HepG2 (cell line): ENCODE results near the gene ESRRB. TPM values are rescaled to one million over a fixed set of nuclear protein-coding genes. Genes with fewer than 3 reads are reported as not detected.
A peak's percentile ranks its signal among the peaks of the same experiment; 100 is the strongest.

Experiments
- ATAC-seq: fragments of 200-7000 bp; cut with Tn5 transposase; 3 replicates; pipeline ENCODE4 v1.9.1; 2020; ENCODE audit warnings: mild to moderate bottlenecking, moderate library complexity
- BruUV-seq: library from RNA; stranded (reverse); fragments of 400-500 nt; replicated peaks from 2 replicates; lab custom pipeline; 2021; lab: Mats Ljungman, UMichigan
- CTCF ChIA-PET: fragments of 300-600 bp; formaldehyde crosslinking; extraction: SDS; loops from one replicate; lab custom pipeline; 2021; ENCODE audit warnings: low total read pairs, inconsistent platforms, low intra/inter-chr PET ratio; lab: Yijun Ruan, JAX
- POLR2A ChIA-PET: fragments of 350-600 bp; sonication (Branson Sonifier 250); formaldehyde crosslinking; loops from one replicate; lab custom pipeline; 2020; ENCODE audit warnings: antibody characterized with exemption, inconsistent platforms; lab: Yijun Ruan, JAX
- DNase-seq: peaks from one replicate; pipeline ENCODE4 v3.0.0-alpha.2; 2015; ENCODE audit warnings: low spot score
- FAIRE-seq: peaks from 3 replicates; lab custom pipeline; 2011; peaks lifted over from hg19 to GRCh38; lab: Jason Lieb, UNC
- H2AFZ ChIP-seq: one replicate; pipeline ENCODE4 v1.6.1; 2011; ENCODE audit warnings: low read length, inconsistent platforms
- H3K27ac ChIP-seq: fragments of 300-600 bp; 3 replicates; pipeline ENCODE4 v1.8.0; 2011; ENCODE audit warnings: mixed run types, mild to moderate bottlenecking, mixed read lengths, low read length, inconsistent platforms; ENCODE audit not compliant: insufficient read depth; ENCODE audit errors: extremely low read length
- H3K27me3 ChIP-seq, 2 experiments: fragments of 200-600 bp in 1 of 2; 2 replicates in 1 of 2; 3 replicates in 1 of 2; pipeline versions ENCODE4 v1.6.0 to v1.8.0; 2011; ENCODE audit warnings: low read length in 2 of 2, mild to moderate bottlenecking in 2 of 2, moderate library complexity in 2 of 2, inconsistent platforms in 1 of 2; ENCODE audit not compliant: insufficient read depth in 2 of 2, control insufficient read depth in 1 of 2
- H3K36me3 ChIP-seq, 2 experiments: fragments of 200-600 bp in 1 of 2; replicated peaks in 1 of 2; 2 replicates in 1 of 2; 3 replicates in 1 of 2; pipeline versions ENCODE4 v1.5.1 to v1.8.0; 2011; ENCODE audit warnings: low read length in 2 of 2, inconsistent platforms in 1 of 2; ENCODE audit not compliant: insufficient read depth in 2 of 2, control insufficient read depth in 1 of 2
- H3K4me1 ChIP-seq: 2 replicates; pipeline ENCODE4 v1.5.1; 2012; ENCODE audit warnings: low read length, inconsistent platforms; ENCODE audit not compliant: insufficient read depth
- H3K4me2 ChIP-seq: 2 replicates; pipeline ENCODE4 v1.6.0; 2011; ENCODE audit warnings: low read depth, low read length, inconsistent platforms
- H3K4me3 ChIP-seq, 3 experiments: fragments of 200-600 bp in 1 of 3; sonication (generic), shearing (Covaris generic) in 1 of 3; replicated peaks in 1 of 3; 2 replicates each; pipeline ENCODE4 v1.5.1; 2011 to 2016; ENCODE audit warnings: low read length in 3 of 3, inconsistent platforms in 2 of 3, low read depth in 2 of 3, mild to moderate bottlenecking in 2 of 3, control low read depth in 1 of 3, mixed read lengths in 1 of 3; ENCODE audit not compliant: insufficient read depth in 1 of 3
- H3K79me2 ChIP-seq: one replicate; pipeline ENCODE4 v1.6.1; 2011; ENCODE audit warnings: low read length, inconsistent platforms; ENCODE audit not compliant: insufficient read depth
- H3K9ac ChIP-seq: 2 replicates; pipeline ENCODE4 v1.6.0; 2011; ENCODE audit warnings: mild to moderate bottlenecking, low read depth, low read length, inconsistent platforms; ENCODE audit not compliant: insufficient read depth
- H3K9me3 ChIP-seq: 2 replicates; pipeline ENCODE4 v1.5.1; 2012; ENCODE audit warnings: mild to moderate bottlenecking, low read length
- H4K20me1 ChIP-seq: 2 replicates; pipeline ENCODE4 v1.6.0; 2011; ENCODE audit warnings: inconsistent platforms, mild to moderate bottlenecking, low read length, moderate library complexity; ENCODE audit not compliant: insufficient read depth
- ATF7 ChIP-seq, 2 experiments: fragments of 450-650 bp in 1 of 2; sonication (generic) in 1 of 2; formaldehyde crosslinking in 1 of 2; IDR thresholded peaks; 2 replicates each; pipeline versions ENCODE4 v1.4.0 to v1.6.1; 2016 to 2020; ENCODE audit warnings: antibody characterized with exemption in 1 of 2, mild to moderate bottlenecking in 1 of 2, missing genetic modification reagents in 1 of 2
- CEBPB ChIP-seq: IDR thresholded peaks from 2 replicates; pipeline ENCODE4 v1.6.1; 2011; ENCODE audit warnings: low read depth, low read length, improper control_type of control experiment, borderline replicate concordance
- CEBPG ChIP-seq: IDR thresholded peaks from 2 replicates; pipeline ENCODE4 v1.6.1; 2016
- GTF2F1 ChIP-seq: fragments of 150-350 bp; IDR thresholded peaks from 2 replicates; pipeline ENCODE4 v1.6.1; 2014; ENCODE audit warnings: low read length
- HNF4A ChIP-seq: sonication (generic); formaldehyde crosslinking; IDR thresholded peaks from 2 replicates; pipeline ENCODE4 v1.4.0; 2020; ENCODE audit warnings: missing genetic modification reagents
- NCOR1 ChIP-seq: fragments of 200-600 bp; sonication (generic); IDR thresholded peaks from 2 replicates; pipeline ENCODE4 v1.7.0; 2017; ENCODE audit warnings: antibody characterized with exemption, low read length, borderline replicate concordance
- NFIC ChIP-seq: IDR thresholded peaks from 2 replicates; pipeline ENCODE4 v1.6.1; 2012; ENCODE audit warnings: mild to moderate bottlenecking, low read length, inconsistent platforms
- NFKB2 ChIP-seq: sonication (generic); formaldehyde crosslinking; IDR thresholded peaks from 2 replicates; pipeline ENCODE4 v1.4.0; 2020; ENCODE audit warnings: missing genetic modification reagents, borderline replicate concordance
- NFYB ChIP-seq: sonication (generic); formaldehyde crosslinking; IDR thresholded peaks from 2 replicates; pipeline ENCODE4 v1.4.0; 2020; ENCODE audit warnings: missing genetic modification reagents
- POLR2AphosphoS2 ChIP-seq: IDR thresholded peaks from 2 replicates; pipeline ENCODE4 v1.6.1; 2011; ENCODE audit warnings: low read depth, low read length, improper control_type of control experiment
- RBAK ChIP-seq: sonication (generic); formaldehyde crosslinking; IDR thresholded peaks from 2 replicates; pipeline ENCODE4 v1.5.1; 2020; ENCODE audit warnings: mild to moderate bottlenecking, missing genetic modification reagents
- SMARCC2 ChIP-seq: fragments of 450-650 bp; IDR thresholded peaks from 2 replicates; pipeline ENCODE4 v1.6.1; 2017; ENCODE audit warnings: antibody characterized with exemption, mild to moderate bottlenecking
- TBX2 ChIP-seq: sonication (generic); formaldehyde crosslinking; IDR thresholded peaks from 2 replicates; pipeline ENCODE4 v1.5.0; 2020; ENCODE audit warnings: missing genetic modification reagents, mild to moderate bottlenecking, borderline replicate concordance
- ZMYM3 ChIP-seq: sonication (generic); formaldehyde crosslinking; IDR thresholded peaks from 2 replicates; pipeline ENCODE4 v1.5.1; 2020; ENCODE audit warnings: mild to moderate bottlenecking, missing genetic modification reagents
- ZNF225 ChIP-seq: sonication (generic); formaldehyde crosslinking; IDR thresholded peaks from 2 replicates; pipeline ENCODE4 v1.4.0; 2020; ENCODE audit warnings: mild to moderate bottlenecking, missing genetic modification reagents
- ZNF598 ChIP-seq: sonication (generic); formaldehyde crosslinking; IDR thresholded peaks from 2 replicates; pipeline ENCODE4 v1.5.1; 2020; ENCODE audit warnings: mild to moderate bottlenecking, missing genetic modification reagents, borderline replicate concordance
- ZNF709 ChIP-seq: sonication (generic); formaldehyde crosslinking; IDR thresholded peaks from 2 replicates; pipeline ENCODE4 v1.5.0; 2020; ENCODE audit warnings: mild to moderate bottlenecking, missing genetic modification reagents
- WGBS: methylation state at CpG from one replicate; pipeline ENCODE4 v1.1.6; 2017; ENCODE audit warnings: low lambda C conversion rate; 5-methylcytosine and 5-hydroxymethylcytosine counted together
- in situ Hi-C: cut with HindIII; loops from 2 replicates; pipeline ENCODE4 v1.10.0; 2017; ENCODE audit warnings: low pct_unique_long_range_greater_than_20kb; ENCODE audit not compliant: extremely low pct_ligation_motif_present
- intact Hi-C: fragments of 100-400 bp; cut with micrococcal nuclease; formaldehyde crosslinking; loops from one replicate; pipeline ENCODE4 v1.10.0; 2022; ENCODE audit not compliant: unreplicated experiment
- polyA plus RNA-seq, 8 experiments: library from polyadenylated mRNA; depleted of rRNA in 3 of 8; stranded (reverse) in 7 of 8; unstranded in 1 of 8; fragments of >200 nt; fragmentation: Illumina TruSeq in 4 of 8; extraction: Trizol in 4 of 8; gene quantifications; 2 replicates each; pipeline versions ENCODE4 v1.2.1 to v1.2.3, GENCODE V29; 2011 to 2016; ENCODE audit warnings: low read depth in 4 of 8, missing spikeins in 1 of 8, mixed read lengths in 1 of 8; ENCODE audit not compliant: insufficient read depth in 1 of 8
- total RNA-seq, 5 experiments: library from RNA; depleted of rRNA; stranded (reverse); fragments of >200 nt; fragmentation: Illumina TruSeq; extraction: Trizol; gene quantifications; 2 replicates each; pipeline ENCODE4 v1.2.3, GENCODE V29; 2016; ENCODE audit warnings: low read depth in 1 of 5
- TF ChIP-seq, protein P1 (sequence below): sonication (generic); formaldehyde crosslinking; IDR thresholded peaks from 2 replicates; pipeline ENCODE4 v1.8.1; 2022; ENCODE audit warnings: low read depth, mild to moderate bottlenecking, missing genetic modification reagents

ESRRB gene
- total and polyA plus RNA-seq, 2 of the 13 experiments (the other 11 are each of a cell fraction or from before 2014, with no cell fraction given): 0.04 to 0.33 TPM

DNA sequence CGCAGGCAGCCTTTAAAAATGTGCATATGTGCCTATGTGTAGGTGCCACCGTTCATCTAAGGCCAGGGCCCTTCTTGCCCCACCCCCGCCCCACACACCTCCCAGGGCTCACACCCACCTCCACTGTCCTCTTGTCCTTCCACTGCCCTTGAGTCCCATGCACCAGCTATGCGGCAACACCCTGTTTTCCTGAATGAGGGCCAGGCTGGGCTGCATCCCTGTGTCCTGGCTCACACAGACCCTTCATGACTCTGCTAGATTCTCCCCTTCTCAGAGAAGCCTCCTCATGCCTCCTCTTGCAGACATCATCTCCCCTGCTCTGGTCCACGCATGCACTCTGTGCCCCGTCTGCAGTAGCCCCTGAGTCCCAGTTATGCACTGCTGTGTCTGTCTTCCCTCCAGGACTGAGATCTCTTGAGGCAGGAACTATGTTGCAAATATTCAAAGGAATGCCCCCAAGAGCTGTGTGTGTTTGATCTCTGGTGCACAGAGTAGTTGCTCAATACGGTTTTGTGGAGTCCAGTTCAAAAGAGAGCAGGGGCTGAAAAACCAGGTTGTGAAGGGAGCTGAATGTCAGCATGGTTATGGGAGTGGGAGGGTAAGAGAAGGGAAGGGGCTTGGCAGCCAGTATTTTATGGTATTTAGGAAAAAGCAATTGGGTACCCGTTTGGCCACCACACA, 47.3 kb upstream of the ESRRB start:
- Histone ChIP-seq H3K79me2 (no peaks in the 10 kb centered on the region), H3K27me3 (no peaks in the 10 kb centered on the region), H3K9ac (no peak overlapping the region), H3K27ac (no peak overlapping the region), H3K4me1 (peaks cover 13% of the 10 kb centered on the region), H4K20me1 (no peaks in the 10 kb centered on the region), H3K4me2 (no peak overlapping the region), H2AFZ (no peak overlapping the region), H3K4me3 (no peak overlapping the region), H3K9me3 (no peaks in the 10 kb centered on the region), H3K36me3 (no peaks in the 10 kb centered on the region)
- FAIRE-seq (peak; percentile 64), ATAC-seq (peak; percentile 77), DNase-seq (peak; percentile 12)
- CTCF ChIA-PET: no interaction called here
- WGBS: 20% methylated on average over 6 of the region's 8 CpGs
- POLR2A ChIA-PET: no interaction called here
- in situ Hi-C loops (no loop called here), intact Hi-C loops (no loop called here)
- TF ChIP-seq NCOR1 (no peak), NFYB (CRISPR knock-in tag) (no peak), CEBPG (CRISPR knock-in tag) (peak; percentile 33; the same call in 1 of the 2 replicates), CEBPB (peak; percentile 73; the same call in 1 of the 2 replicates), NFKB2 (CRISPR knock-in tag) (no peak), ZNF709 (CRISPR knock-in tag) (no peak), ATF7 (IDR thresholded peaks at IDR 0.05) (no peak), ATF7 (CRISPR knock-in tag; IDR thresholded peaks at IDR 0.05) (no peak), GTF2F1 (no peak), SMARCC2 (no peak), POLR2AphosphoS2 (no peak), ZMYM3 (peak; percentile 20; the same call in 1 of the 2 replicates), ZNF225 (no peak), TBX2 (no peak), RBAK (CRISPR knock-in tag) (no peak), NFIC (no peak), HNF4A (CRISPR knock-in tag) (peak; percentile 30), ZNF598 (CRISPR knock-in tag) (no peak)
- TF ChIP-seq, protein P1, sequence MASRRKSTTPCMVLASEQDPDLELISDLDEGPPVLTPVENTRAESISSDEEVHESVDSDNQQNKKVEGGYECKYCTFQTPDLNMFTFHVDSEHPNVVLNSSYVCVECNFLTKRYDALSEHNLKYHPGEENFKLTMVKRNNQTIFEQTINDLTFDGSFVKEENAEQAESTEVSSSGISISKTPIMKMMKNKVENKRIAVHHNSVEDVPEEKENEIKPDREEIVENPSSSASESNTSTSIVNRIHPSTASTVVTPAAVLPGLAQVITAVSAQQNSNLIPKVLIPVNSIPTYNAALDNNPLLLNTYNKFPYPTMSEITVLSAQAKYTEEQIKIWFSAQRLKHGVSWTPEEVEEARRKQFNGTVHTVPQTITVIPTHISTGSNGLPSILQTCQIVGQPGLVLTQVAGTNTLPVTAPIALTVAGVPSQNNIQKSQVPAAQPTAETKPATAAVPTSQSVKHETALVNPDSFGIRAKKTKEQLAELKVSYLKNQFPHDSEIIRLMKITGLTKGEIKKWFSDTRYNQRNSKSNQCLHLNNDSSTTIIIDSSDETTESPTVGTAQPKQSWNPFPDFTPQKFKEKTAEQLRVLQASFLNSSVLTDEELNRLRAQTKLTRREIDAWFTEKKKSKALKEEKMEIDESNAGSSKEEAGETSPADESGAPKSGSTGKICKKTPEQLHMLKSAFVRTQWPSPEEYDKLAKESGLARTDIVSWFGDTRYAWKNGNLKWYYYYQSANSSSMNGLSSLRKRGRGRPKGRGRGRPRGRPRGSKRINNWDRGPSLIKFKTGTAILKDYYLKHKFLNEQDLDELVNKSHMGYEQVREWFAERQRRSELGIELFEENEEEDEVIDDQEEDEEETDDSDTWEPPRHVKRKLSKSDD: no peak
- no TSS peak for BruUV-seq
